SK-N-MC (cell line): Measurements from ENCODE around the gene DNAJC10.

Experiments used
- DNase-seq: peaks from one replicate; pipeline ENCODE4 v3.0.0-alpha.2; 2011; ENCODE audit warnings: low read depth, low spot score
- H3K27ac ChIP-seq: fragments of 200-600 bp; sonication (generic); 2 replicates; pipeline ENCODE4 v1.5.1; 2016; ENCODE audit warnings: mixed run types
- H3K36me3 ChIP-seq: fragments of 200-600 bp; sonication (generic); 2 replicates; pipeline ENCODE4 v1.6.1; 2017; ENCODE audit warnings: antibody characterized with exemption, low read length, mixed read lengths; ENCODE audit not compliant: insufficient read depth
- H3K4me3 ChIP-seq: fragments of 200-600 bp; sonication (generic); 2 replicates; pipeline ENCODE4 v1.5.1; 2016
- H3K9ac ChIP-seq: fragments of 200-600 bp; sonication (generic); 2 replicates; pipeline ENCODE4 v1.8.0; 2017; ENCODE audit warnings: mixed run types, mixed read lengths; ENCODE audit not compliant: insufficient read length
- H3K9me3 ChIP-seq: fragments of 200-600 bp; sonication (generic); 2 replicates; pipeline ENCODE4 v1.6.1; 2017; ENCODE audit warnings: low read depth, mild to moderate bottlenecking, antibody characterized with exemption, low read length, moderate library complexity, mixed read lengths
- EZH2 ChIP-seq: fragments of 200-600 bp; sonication (generic); IDR thresholded peaks from one replicate; pipeline ENCODE4 v1.6.1; 2017; ENCODE audit warnings: antibody characterized with exemption
- FOXP2 ChIP-seq: optimal IDR thresholded peaks from 2 replicates; pipeline ENCODE3; 2011; ENCODE audit warnings: mild to moderate bottlenecking, moderate library complexity; ENCODE audit not compliant: insufficient read depth; ENCODE audit errors: extremely low read length, control extremely low read depth
- POLR2AphosphoS5 ChIP-seq: IDR thresholded peaks from 2 replicates; pipeline ENCODE4 v1.6.1; 2012; ENCODE audit warnings: mild to moderate bottlenecking, low read depth, low read length, borderline replicate concordance

DNAJC10 gene

DNA sequence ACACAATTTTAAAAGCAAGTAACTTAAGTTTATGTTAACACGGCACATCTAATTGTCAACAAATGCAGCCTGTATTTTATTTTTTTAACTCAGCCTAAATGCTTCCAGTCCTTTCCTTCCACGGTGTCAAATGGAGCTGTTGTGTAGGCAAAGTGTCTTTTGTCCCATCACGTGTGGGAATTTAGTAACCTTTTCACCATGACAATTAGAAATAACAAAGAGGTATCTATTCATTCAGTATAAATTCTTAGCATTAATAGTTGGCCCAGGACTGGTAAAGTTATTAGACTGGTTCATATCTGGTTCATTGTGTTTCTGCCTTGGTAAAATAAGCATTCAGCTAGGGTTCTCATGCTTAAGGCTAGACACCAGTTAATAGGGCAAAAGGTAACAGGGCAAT is 102.4 kb downstream of the DNAJC10 start:
- Histone ChIP-seq H3K9ac (no peak overlapping the region), H3K36me3 (no peaks in the 10 kb centered on the region), H3K27ac (peak overlapping the region; percentile 15; the same call in 1 of the 2 replicates), H3K4me3 (peak overlapping the region; percentile 53; the same call in 1 of the 2 replicates), H3K9me3 (no peaks in the 10 kb centered on the region)
- no peak for DNase-seq
- TF ChIP-seq POLR2AphosphoS5 (no peak), EZH2 (no peak), FOXP2 (no peak)

DNA sequence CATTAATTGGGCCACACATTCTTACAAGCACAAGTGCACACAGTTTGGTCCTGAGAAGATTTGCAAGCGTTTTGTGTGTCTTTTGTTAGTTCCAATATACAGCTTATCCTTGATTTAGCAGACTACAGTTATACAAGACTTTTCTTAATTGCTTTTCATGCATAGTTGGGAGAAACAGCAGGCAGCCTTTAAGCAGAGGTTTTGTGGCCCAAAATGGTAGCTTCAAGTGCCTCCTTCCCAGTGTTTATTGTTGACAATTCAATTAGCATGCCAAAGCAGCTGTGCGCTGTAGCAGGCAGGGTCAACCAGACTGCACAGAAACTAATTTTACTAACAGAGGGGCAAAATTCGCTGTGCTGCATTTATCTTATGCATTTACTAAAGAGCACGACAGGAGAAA is 102.9 kb downstream of the DNAJC10 start:
- Histone ChIP-seq H3K9me3 (no peaks in the 10 kb centered on the region), H3K36me3 (no peaks in the 10 kb centered on the region), H3K9ac (no peak overlapping the region), H3K27ac (peak overlapping the region; percentile 15; the same call in 1 of the 2 replicates), H3K4me3 (peak overlapping the region; percentile 53)
- peak; percentile 57 for DNase-seq
- TF ChIP-seq EZH2 (no peak), FOXP2 (peak; percentile 100)

DNA sequence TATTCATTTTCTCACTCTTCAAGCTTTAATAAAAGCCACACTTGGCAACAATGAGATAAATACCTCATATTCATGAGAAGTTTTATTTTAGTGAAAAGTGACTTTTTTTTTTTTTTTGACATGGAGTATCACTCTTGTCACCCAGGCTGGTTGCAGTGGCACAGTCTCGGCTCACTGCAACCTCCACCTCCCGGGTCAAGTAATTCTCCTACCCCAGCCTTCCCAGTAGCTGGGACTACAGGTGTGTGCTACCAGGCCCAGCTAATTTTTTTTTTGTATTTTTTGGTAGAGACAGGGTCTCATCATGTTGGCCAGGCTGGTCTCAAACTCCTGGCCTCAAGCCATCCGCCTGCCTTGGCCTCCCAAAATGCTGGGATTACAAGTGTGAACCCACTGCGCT is 103.4 kb downstream of the DNAJC10 start:
- Histone ChIP-seq H3K4me3 (peak overlapping the region; percentile 53), H3K36me3 (no peaks in the 10 kb centered on the region), H3K9ac (no peak overlapping the region), H3K27ac (peak overlapping the region; percentile 15; the same call in 1 of the 2 replicates), H3K9me3 (no peaks in the 10 kb centered on the region)
- TF ChIP-seq EZH2 (no peak), FOXP2 (no peak), POLR2AphosphoS5 (no peak)
- DNase-seq, result no peak

GRCh38 chr2:182821182-182821581 is 105.1 kb downstream of the DNAJC10 start:
- no peak for DNase-seq
- TF ChIP-seq POLR2AphosphoS5 (no peak), FOXP2 (no peak), EZH2 (no peak)
- H3K9ac ChIP-seq, result no peak overlapping the region
- H3K4me3 ChIP-seq, result no peak overlapping the region
- no peak overlapping the region for H3K27ac ChIP-seq
- H3K36me3 ChIP-seq, result no peaks in the 10 kb centered on the region
- no peaks in the 10 kb centered on the region for H3K9me3 ChIP-seq

- H3K9ac ChIP-seq, result no peak overlapping the region
These were observed 106.7 kb downstream of the DNAJC10 start for GRCh38 chr2:182822733-182823132.

GRCh38 chr2:182824056-182824766 is 108.2 kb downstream of the DNAJC10 start:
- Histone ChIP-seq H3K36me3 (no peaks in the 10 kb centered on the region), H3K4me3 (no peak overlapping the region), H3K27ac (no peak overlapping the region), H3K9me3 (no peaks in the 10 kb centered on the region; the same call in 1 of the 2 replicates), H3K9ac (no peak overlapping the region)
- no peak for DNase-seq
- TF ChIP-seq POLR2AphosphoS5 (no peak), FOXP2 (no peak), EZH2 (no peak)

More at GRCh38 chr2:182822733-182823132, 106.7 kb downstream of the DNAJC10 start:
- DNase-seq, result no peak
- Histone ChIP-seq H3K36me3 (no peaks in the 10 kb centered on the region), H3K4me3 (no peak overlapping the region), H3K27ac (no peak overlapping the region), H3K9me3 (no peaks in the 10 kb centered on the region)
- TF ChIP-seq EZH2 (no peak), POLR2AphosphoS5 (no peak), FOXP2 (no peak)

- DNase-seq, result no peak
- Histone ChIP-seq H3K27ac (no peak overlapping the region), H3K4me3 (no peak overlapping the region), H3K9ac (no peak overlapping the region), H3K36me3 (no peaks in the 10 kb centered on the region), H3K9me3 (no peaks in the 10 kb centered on the region; the same call in 1 of the 2 replicates)
- no peak for TF ChIP-seq POLR2AphosphoS5
- TF ChIP-seq EZH2, result no peak
- TF ChIP-seq FOXP2, result no peak
These were observed 108.7 kb downstream of the DNAJC10 start for GRCh38 chr2:182824767-182825158.

- DNase-seq, result peak; percentile 65
- Histone ChIP-seq H3K27ac (peak overlapping the region; percentile 44; the same call in 1 of the 2 replicates), H3K9me3 (no peaks in the 10 kb centered on the region; the same call in 1 of the 2 replicates), H3K4me3 (peak overlapping the region; percentile 68), H3K36me3 (no peaks in the 10 kb centered on the region), H3K9ac (no peak overlapping the region)
- TF ChIP-seq FOXP2, result no peak
- TF ChIP-seq EZH2, result no peak
- no peak; the same call in 1 of the 2 replicates for TF ChIP-seq POLR2AphosphoS5
These were observed 110.0 kb downstream of the DNAJC10 start for GRCh38 chr2:182826064-182826463.
